Gastrocnemius medialis (tissue), 4 donors: Measurements from ENCODE around the gene MACROD2.

ENCODE experiments used
- CTCF ChIP-seq, 5 experiments: fragments of 450-650 bp in 3 of 5; fragments of 200-600 bp in 2 of 5; sonication (generic) in 2 of 5; IDR thresholded peaks in 4 of 5; conservative IDR thresholded peaks in 1 of 5; 1 replicate in 4 of 5; 2 replicates in 1 of 5; pipeline ENCODE4 v1.5.1; 2016 to 2019; ENCODE audit warnings: antibody characterized with exemption in 5 of 5, mild to moderate bottlenecking in 3 of 5, moderate library complexity in 3 of 5
- POLR2A ChIP-seq, 2 donors: fragments of 450-650 bp; IDR thresholded peaks; one replicate each; pipeline ENCODE4 v1.6.1; 2017; ENCODE audit warnings: antibody characterized with exemption in 2 of 2, mild to moderate bottlenecking in 2 of 2, moderate library complexity in 2 of 2

GRCh38 chr20:15113144-15113773 is 1117.9 kb downstream of the MACROD2 start:
- TF ChIP-seq CTCF (IDR thresholded peaks at IDR 0.05 in 4 of 5, conservative IDR thresholded peaks at IDR 0.05 in 1 of 5) (no peak), POLR2A (IDR thresholded peaks at IDR 0.05) (no peak)
